Measurements from ENCODE around the gene TMPRSS3.

Gene TMPRSS3

GRCh38 chr21:42367367-42368165 is 28.3 kb downstream of the TMPRSS3 start:
- Histone ChIP-seq H3K9ac (ENCODE audit: low read length) (no peak overlapping the region), H3K27me3 (ENCODE audit: control insufficient read depth, insufficient read depth, low read length) (no peaks in the 10 kb centered on the region), H3K4me3 (ENCODE audit: low read length) (no peak overlapping the region), H3K27ac (ENCODE audit: low read depth, low read length) (no peak overlapping the region), H3K4me1 (ENCODE audit: control insufficient read depth, insufficient read depth, low read length) (no peaks in the 10 kb centered on the region), H3K36me3 (ENCODE audit: control insufficient read depth, insufficient read depth, low read length) (no peaks in the 10 kb centered on the region)

- Histone ChIP-seq H3K4me3 (ENCODE audit: low read length) (no peak within 1 kb of the TSS), H3K27ac (ENCODE audit: low read depth, low read length) (no peak within 1 kb of the TSS), H3K36me3 (ENCODE audit: control insufficient read depth, insufficient read depth, low read length) (no peaks in the 10 kb centered on the region), H3K4me1 (ENCODE audit: control insufficient read depth, insufficient read depth, low read length) (no peaks in the 10 kb centered on the region), H3K27me3 (ENCODE audit: control insufficient read depth, insufficient read depth, low read length) (no peaks in the 10 kb centered on the region), H3K9ac (ENCODE audit: low read length) (no peak within 1 kb of the TSS)
Measured at GRCh38 chr21:42366292-42367010, 29.4 kb downstream of the TMPRSS3 start, which contains the start of gene TFF1. TSS of gene TFF1 (minus strand) at chr21:42366535. CDS start at chr21:42366495, 40 bp downstream.

GRCh38 chr21:42365770-42366169 is 30.1 kb downstream of the TMPRSS3 start:
- H3K27me3 ChIP-seq (ENCODE audit: control insufficient read depth, insufficient read depth, low read length): no peaks in the 10 kb centered on the region
- H3K36me3 ChIP-seq (ENCODE audit: control insufficient read depth, insufficient read depth, low read length): no peaks in the 10 kb centered on the region
- no peak overlapping the region for H3K9ac ChIP-seq (ENCODE audit: low read length)
- no peaks in the 10 kb centered on the region for H3K4me1 ChIP-seq (ENCODE audit: control insufficient read depth, insufficient read depth, low read length)
- no peak overlapping the region for H3K27ac ChIP-seq (ENCODE audit: low read depth, low read length)
- H3K4me3 ChIP-seq (ENCODE audit: low read length): no peak overlapping the region

- Histone ChIP-seq H3K9ac (ENCODE audit: low read length) (no peak overlapping the region), H3K4me3 (ENCODE audit: low read length) (no peak overlapping the region), H3K27me3 (ENCODE audit: control insufficient read depth, insufficient read depth, low read length) (no peaks in the 10 kb centered on the region)
Measured at GRCh38 chr21:42364304-42364865, 31.5 kb downstream of the TMPRSS3 start.

GRCh38 chr21:42363312-42363711 is 32.5 kb downstream of the TMPRSS3 start:
- Histone ChIP-seq H3K27me3 (ENCODE audit: control insufficient read depth, insufficient read depth, low read length) (peaks cover under 1% of the 10 kb centered on the region), H3K4me3 (ENCODE audit: low read length) (no peak overlapping the region), H3K4me1 (ENCODE audit: control insufficient read depth, insufficient read depth, low read length) (no peaks in the 10 kb centered on the region), H3K36me3 (ENCODE audit: control insufficient read depth, insufficient read depth, low read length) (no peaks in the 10 kb centered on the region), H3K9ac (ENCODE audit: low read length) (no peak overlapping the region), H3K27ac (ENCODE audit: low read depth, low read length) (no peak overlapping the region)

More at GRCh38 chr21:42364304-42364865, 31.5 kb downstream of the TMPRSS3 start:
- no peaks in the 10 kb centered on the region for H3K36me3 ChIP-seq (ENCODE audit: control insufficient read depth, insufficient read depth, low read length)
- no peaks in the 10 kb centered on the region for H3K4me1 ChIP-seq (ENCODE audit: control insufficient read depth, insufficient read depth, low read length)
- H3K27ac ChIP-seq (ENCODE audit: low read depth, low read length): no peak overlapping the region

- Histone ChIP-seq H3K9ac (ENCODE audit: low read length) (no peak overlapping the region), H3K36me3 (ENCODE audit: control insufficient read depth, insufficient read depth, low read length) (no peaks in the 10 kb centered on the region), H3K4me1 (ENCODE audit: control insufficient read depth, insufficient read depth, low read length) (no peaks in the 10 kb centered on the region), H3K4me3 (ENCODE audit: low read length) (no peak overlapping the region), H3K27ac (ENCODE audit: low read depth, low read length) (no peak overlapping the region), H3K27me3 (ENCODE audit: control insufficient read depth, insufficient read depth, low read length) (peaks cover 3% of the 10 kb centered on the region)
Measured at GRCh38 chr21:42362700-42363099, 33.2 kb downstream of the TMPRSS3 start.

GRCh38 chr21:42362198-42362597 is 33.7 kb downstream of the TMPRSS3 start:
- H3K4me3 ChIP-seq (ENCODE audit: low read length): no peak overlapping the region
- peaks cover 3% of the 10 kb centered on the region for H3K27me3 ChIP-seq (ENCODE audit: control insufficient read depth, insufficient read depth, low read length)
- H3K36me3 ChIP-seq (ENCODE audit: control insufficient read depth, insufficient read depth, low read length): no peaks in the 10 kb centered on the region
- H3K27ac ChIP-seq (ENCODE audit: low read depth, low read length): no peak overlapping the region
- H3K4me1 ChIP-seq (ENCODE audit: control insufficient read depth, insufficient read depth, low read length): no peaks in the 10 kb centered on the region
- H3K9ac ChIP-seq (ENCODE audit: low read length): no peak overlapping the region

GRCh38 chr21:42361286-42361685 is 34.6 kb downstream of the TMPRSS3 start:
- Histone ChIP-seq H3K4me1 (ENCODE audit: control insufficient read depth, insufficient read depth, low read length) (no peaks in the 10 kb centered on the region), H3K27me3 (ENCODE audit: control insufficient read depth, insufficient read depth, low read length) (peaks cover 3% of the 10 kb centered on the region), H3K4me3 (ENCODE audit: low read length) (no peak overlapping the region), H3K36me3 (ENCODE audit: control insufficient read depth, insufficient read depth, low read length) (no peaks in the 10 kb centered on the region), H3K9ac (ENCODE audit: low read length) (no peak overlapping the region), H3K27ac (ENCODE audit: low read depth, low read length) (no peak overlapping the region)

GRCh38 chr21:42360317-42360716 is 35.5 kb downstream of the TMPRSS3 start:
- H3K9ac ChIP-seq (ENCODE audit: low read length): no peak overlapping the region
- no peak overlapping the region for H3K27ac ChIP-seq (ENCODE audit: low read depth, low read length)
- peaks cover 3% of the 10 kb centered on the region for H3K27me3 ChIP-seq (ENCODE audit: control insufficient read depth, insufficient read depth, low read length)
- no peaks in the 10 kb centered on the region for H3K36me3 ChIP-seq (ENCODE audit: control insufficient read depth, insufficient read depth, low read length)
- no peaks in the 10 kb centered on the region for H3K4me1 ChIP-seq (ENCODE audit: control insufficient read depth, insufficient read depth, low read length)
- H3K4me3 ChIP-seq (ENCODE audit: low read length): no peak overlapping the region

- H3K27me3 ChIP-seq (ENCODE audit: control insufficient read depth, insufficient read depth, low read length): peaks cover 3% of the 10 kb centered on the region
- no peak overlapping the region for H3K9ac ChIP-seq (ENCODE audit: low read length)
- H3K36me3 ChIP-seq (ENCODE audit: control insufficient read depth, insufficient read depth, low read length): no peaks in the 10 kb centered on the region
- no peaks in the 10 kb centered on the region for H3K4me1 ChIP-seq (ENCODE audit: control insufficient read depth, insufficient read depth, low read length)
- H3K4me3 ChIP-seq (ENCODE audit: low read length): no peak overlapping the region
- H3K27ac ChIP-seq (ENCODE audit: low read depth, low read length): no peak overlapping the region
Measured at GRCh38 chr21:42358937-42359336, 36.9 kb downstream of the TMPRSS3 start.

GRCh38 chr21:42358261-42358660 is 37.6 kb downstream of the TMPRSS3 start:
- Histone ChIP-seq H3K4me1 (ENCODE audit: control insufficient read depth, insufficient read depth, low read length) (no peaks in the 10 kb centered on the region), H3K4me3 (ENCODE audit: low read length) (no peak overlapping the region), H3K9ac (ENCODE audit: low read length) (no peak overlapping the region), H3K27ac (ENCODE audit: low read depth, low read length) (no peak overlapping the region), H3K36me3 (ENCODE audit: control insufficient read depth, insufficient read depth, low read length) (no peaks in the 10 kb centered on the region), H3K27me3 (ENCODE audit: control insufficient read depth, insufficient read depth, low read length) (peaks cover 3% of the 10 kb centered on the region)

GRCh38 chr21:42357307-42357706 is 38.5 kb downstream of the TMPRSS3 start:
- Histone ChIP-seq H3K9ac (ENCODE audit: low read length) (no peak overlapping the region), H3K4me3 (ENCODE audit: low read length) (no peak overlapping the region), H3K4me1 (ENCODE audit: control insufficient read depth, insufficient read depth, low read length) (no peaks in the 10 kb centered on the region), H3K36me3 (ENCODE audit: control insufficient read depth, insufficient read depth, low read length) (no peaks in the 10 kb centered on the region), H3K27me3 (ENCODE audit: control insufficient read depth, insufficient read depth, low read length) (peaks cover 3% of the 10 kb centered on the region), H3K27ac (ENCODE audit: low read depth, low read length) (no peak overlapping the region)
